Upper lobe of left lung (tissue), 6 donors: ENCODE data around the gene RAB3GAP2. TPM values are rescaled to one million over a fixed set of nuclear protein-coding genes. Genes with fewer than 3 reads are reported as not detected.

Experiments used
- ATAC-seq, 2 donors: fragments of 200-7000 bp; cut with Tn5 transposase; one replicate each; pipeline ENCODE4 v1.9.1; 2022; ENCODE audit warnings: mild to moderate bottlenecking in 2 of 2, moderate library complexity in 2 of 2; ENCODE audit not compliant: low FRiP score in 2 of 2
- DNase-seq, 2 donors: peaks; one replicate each; pipeline ENCODE4 v3.0.0-alpha.2; 2019 to 2020
- H3K27ac ChIP-seq, 4 donors: fragments of 200-600 bp; sonication (generic); one replicate each; pipeline ENCODE4 v1.5.1; 2016 to 2019
- H3K27me3 ChIP-seq, 4 donors: fragments of 200-600 bp; sonication (generic); one replicate each; pipeline ENCODE4 v1.5.1; 2017 to 2019
- H3K36me3 ChIP-seq, 4 donors: fragments of 200-600 bp; sonication (generic); one replicate each; pipeline ENCODE4 v1.5.1; 2016 to 2019
- H3K4me1 ChIP-seq, 4 donors: fragments of 200-600 bp; sonication (generic); one replicate each; pipeline ENCODE4 v1.5.1; 2018 to 2019
- H3K4me3 ChIP-seq, 4 donors: fragments of 200-600 bp; sonication (generic); one replicate each; pipeline ENCODE4 v1.5.1; 2017 to 2019; ENCODE audit warnings: mild to moderate bottlenecking in 2 of 4, moderate library complexity in 1 of 4
- H3K9me3 ChIP-seq, 4 donors: fragments of 200-600 bp; sonication (generic); one replicate each; pipeline ENCODE4 v1.5.1; 2018 to 2019
- EP300 ChIP-seq, 4 donors: sonication (generic); formaldehyde crosslinking; IDR thresholded peaks; one replicate each; pipeline ENCODE4 v1.5.1; 2017; ENCODE audit warnings: antibody characterized with exemption in 4 of 4, control low read depth in 2 of 4
- POLR2A ChIP-seq, 4 donors: fragments of 450-650 bp; IDR thresholded peaks; one replicate each; pipeline ENCODE4 v1.5.1; 2016 to 2017; ENCODE audit warnings: antibody characterized with exemption in 4 of 4, mild to moderate bottlenecking in 2 of 4
- POLR2AphosphoS5 ChIP-seq, 2 donors: sonication (generic); formaldehyde crosslinking; IDR thresholded peaks; one replicate each; pipeline ENCODE4 v1.5.1; 2017; ENCODE audit warnings: antibody characterized with exemption in 2 of 2
- WGBS, 2 donors: methylation state at CpG; one replicate each; pipeline ENCODE4 v1.1.5; 2017 to 2018; 5-methylcytosine and 5-hydroxymethylcytosine counted together
- total RNA-seq, 6 donors: library from RNA; depleted of rRNA in 4 of 6; stranded (reverse); fragments of >200 nt in 4 of 6; gene quantifications; one replicate each; pipeline versions ENCODE4 v1.1.0 to v1.2.1, GENCODE V29; 2016 to 2021
- TF ChIP-seq, protein P1 (sequence below), 6 experiments: fragments of 450-650 bp in 4 of 6; fragments of 200-600 bp in 2 of 6; sonication (generic) in 2 of 6; IDR thresholded peaks; one replicate each; pipeline ENCODE4 v1.5.1; 2016 to 2019; ENCODE audit warnings: antibody characterized with exemption in 6 of 6
- donor health status: DM: no; HTN: no; CAD: no; lungs with moderate emphysema.
- donor health status: DM: no; HTN: yes; CAD: no; lungs with severe emphysema.

The RAB3GAP2 gene
- total RNA-seq, 6 donors from 2014 or later: 9.1 to 35.8 (median 27.1) TPM

GRCh38 chr1:220129479-220130210 lies 142.6 kb downstream of the RAB3GAP2 start:
- TF ChIP-seq, protein P1, sequence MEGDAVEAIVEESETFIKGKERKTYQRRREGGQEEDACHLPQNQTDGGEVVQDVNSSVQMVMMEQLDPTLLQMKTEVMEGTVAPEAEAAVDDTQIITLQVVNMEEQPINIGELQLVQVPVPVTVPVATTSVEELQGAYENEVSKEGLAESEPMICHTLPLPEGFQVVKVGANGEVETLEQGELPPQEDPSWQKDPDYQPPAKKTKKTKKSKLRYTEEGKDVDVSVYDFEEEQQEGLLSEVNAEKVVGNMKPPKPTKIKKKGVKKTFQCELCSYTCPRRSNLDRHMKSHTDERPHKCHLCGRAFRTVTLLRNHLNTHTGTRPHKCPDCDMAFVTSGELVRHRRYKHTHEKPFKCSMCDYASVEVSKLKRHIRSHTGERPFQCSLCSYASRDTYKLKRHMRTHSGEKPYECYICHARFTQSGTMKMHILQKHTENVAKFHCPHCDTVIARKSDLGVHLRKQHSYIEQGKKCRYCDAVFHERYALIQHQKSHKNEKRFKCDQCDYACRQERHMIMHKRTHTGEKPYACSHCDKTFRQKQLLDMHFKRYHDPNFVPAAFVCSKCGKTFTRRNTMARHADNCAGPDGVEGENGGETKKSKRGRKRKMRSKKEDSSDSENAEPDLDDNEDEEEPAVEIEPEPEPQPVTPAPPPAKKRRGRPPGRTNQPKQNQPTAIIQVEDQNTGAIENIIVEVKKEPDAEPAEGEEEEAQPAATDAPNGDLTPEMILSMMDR (IDR thresholded peaks at IDR 0.05): no peak
- TF ChIP-seq POLR2A (IDR thresholded peaks at IDR 0.05): no peak
- TF ChIP-seq EP300 (IDR thresholded peaks at IDR 0.05): no peak
- TF ChIP-seq POLR2AphosphoS5 (IDR thresholded peaks at IDR 0.05): no peak
- DNase-seq: no peak

GRCh38 chr1:220127076-220127475 lies 145.2 kb downstream of the RAB3GAP2 start:
- H3K27me3 ChIP-seq: no peaks in the 10 kb centered on the region
- no peaks in the 10 kb centered on the region for H3K4me1 ChIP-seq
- ATAC-seq (no peak), DNase-seq (no peak)
- no peaks in the 10 kb centered on the region for H3K9me3 ChIP-seq
- TF ChIP-seq POLR2AphosphoS5 (IDR thresholded peaks at IDR 0.05): no peak
- TF ChIP-seq, protein P1 (IDR thresholded peaks at IDR 0.05): no peak
- no peak for TF ChIP-seq EP300 (IDR thresholded peaks at IDR 0.05)
- no peak for TF ChIP-seq POLR2A (IDR thresholded peaks at IDR 0.05)
- peaks cover 0 to 51% (median 13%) of the 10 kb centered on the region in 4 donors for H3K36me3 ChIP-seq
- WGBS, 2 donors: 85 to 88% methylated on average over 3 of the region's 3 CpGs
- H3K27ac ChIP-seq: no peak overlapping the region
- no peak overlapping the region for H3K4me3 ChIP-seq

More at GRCh38 chr1:220129479-220130210, 142.6 kb downstream of the RAB3GAP2 start:
- Histone ChIP-seq H3K4me1 (no peaks in the 10 kb centered on the region), H3K9me3 (no peaks in the 10 kb centered on the region), H3K27ac (no peak overlapping the region), H3K36me3 (peaks cover 0 to 66% (median 21%) of the 10 kb centered on the region in 4 donors), H3K4me3 (no peak overlapping the region), H3K27me3 (no peaks in the 10 kb centered on the region)
- no peak for ATAC-seq

DNA sequence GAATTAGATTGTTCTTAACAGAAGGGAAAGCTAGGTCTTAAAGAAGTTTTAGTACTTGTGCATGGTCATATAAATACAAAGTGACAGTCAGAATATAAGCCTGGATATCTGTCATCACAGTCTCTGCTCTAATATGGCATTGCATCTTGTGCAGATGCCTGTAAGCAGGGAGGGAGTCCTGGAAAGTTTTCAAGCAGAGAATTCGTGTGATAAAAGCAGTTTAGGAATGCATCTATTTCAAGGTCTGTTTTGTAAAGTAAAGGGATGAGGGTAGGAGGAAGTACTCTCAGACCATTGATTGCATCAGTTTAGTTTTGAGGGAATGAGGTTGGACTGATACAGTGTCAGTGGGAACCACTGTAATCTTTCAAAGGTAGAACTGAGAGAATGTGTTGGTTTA lies 147.7 kb downstream of the RAB3GAP2 start:
- ATAC-seq: no peak
- H3K27me3 ChIP-seq: no peaks in the 10 kb centered on the region
- DNase-seq: no peak
- no peaks in the 10 kb centered on the region for H3K4me1 ChIP-seq
- no peak overlapping the region for H3K4me3 ChIP-seq
- no peak overlapping the region for H3K27ac ChIP-seq
- H3K36me3 ChIP-seq: peaks cover 0 to 48% (median 11%) of the 10 kb centered on the region in 4 donors
- H3K9me3 ChIP-seq: no peaks in the 10 kb centered on the region
- TF ChIP-seq POLR2AphosphoS5 (IDR thresholded peaks at IDR 0.05) (no peak), EP300 (IDR thresholded peaks at IDR 0.05) (no peak), POLR2A (IDR thresholded peaks at IDR 0.05) (no peak)
- TF ChIP-seq, protein P1 (IDR thresholded peaks at IDR 0.05): no peak
- 26 to 30% methylated on average over 1 of the region's 1 CpG for WGBS, 2 donors

DNA sequence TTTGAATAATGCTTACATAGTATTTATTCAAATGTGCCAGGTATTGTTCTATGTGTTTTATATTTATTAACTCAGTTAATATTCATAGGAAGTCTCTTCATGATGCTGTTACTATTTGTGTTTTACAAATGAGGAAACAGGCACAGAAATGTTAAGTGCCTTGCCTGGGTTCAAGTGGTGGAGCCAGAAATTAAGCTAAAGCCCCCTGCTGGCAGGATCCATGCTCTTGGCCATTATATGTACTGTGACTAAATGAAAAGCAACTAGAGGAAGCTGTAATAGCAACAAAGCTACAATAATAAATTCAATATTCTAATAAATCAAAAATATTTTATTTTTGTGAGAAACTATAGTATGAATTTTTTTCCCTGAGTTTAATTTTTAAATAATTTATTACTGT lies 148.4 kb downstream of the RAB3GAP2 start:
- Histone ChIP-seq H3K27ac (no peak overlapping the region), H3K4me1 (no peaks in the 10 kb centered on the region), H3K36me3 (peaks cover 0 to 41% (median 11%) of the 10 kb centered on the region in 4 donors), H3K9me3 (no peaks in the 10 kb centered on the region), H3K4me3 (no peak overlapping the region), H3K27me3 (no peaks in the 10 kb centered on the region)
- DNase-seq (no peak), ATAC-seq (no peak)
- TF ChIP-seq EP300 (IDR thresholded peaks at IDR 0.05) (no peak), POLR2A (IDR thresholded peaks at IDR 0.05) (no peak), POLR2AphosphoS5 (IDR thresholded peaks at IDR 0.05) (no peak)
- TF ChIP-seq, protein P1 (IDR thresholded peaks at IDR 0.05): no peak

DNA sequence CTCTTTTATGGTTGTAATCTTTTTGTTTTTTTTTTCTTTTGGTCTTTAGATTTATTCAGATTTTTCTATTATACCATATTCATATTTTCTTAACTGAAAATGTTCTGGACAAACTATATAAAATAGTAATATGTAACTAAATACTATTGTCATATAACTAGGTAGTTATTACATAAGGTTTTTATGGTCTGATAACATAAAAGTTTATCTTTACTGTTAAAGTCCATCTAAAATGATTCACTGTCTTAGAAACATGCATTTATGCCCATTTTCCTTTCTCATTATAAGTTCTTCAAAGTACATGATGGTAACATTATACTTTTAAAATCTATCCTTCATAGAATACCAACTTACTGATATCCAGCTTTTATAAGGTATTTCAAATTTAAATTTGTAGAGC lies 149.2 kb downstream of the RAB3GAP2 start:
- Histone ChIP-seq H3K27ac (no peak overlapping the region), H3K27me3 (no peaks in the 10 kb centered on the region), H3K36me3 (peaks cover 0 to 36% (median 11%) of the 10 kb centered on the region in 4 donors), H3K4me1 (no peaks in the 10 kb centered on the region), H3K9me3 (no peaks in the 10 kb centered on the region), H3K4me3 (no peak overlapping the region)
- no peak for DNase-seq
- TF ChIP-seq, protein P1 (IDR thresholded peaks at IDR 0.05): no peak
- TF ChIP-seq POLR2A (IDR thresholded peaks at IDR 0.05): no peak
- TF ChIP-seq POLR2AphosphoS5 (IDR thresholded peaks at IDR 0.05): no peak
- TF ChIP-seq EP300 (IDR thresholded peaks at IDR 0.05): no peak
- ATAC-seq: no peak
